HG02884 (cell line): ENCODE results near the gene EEA1.
A peak's percentile ranks its signal among the peaks of the same experiment; 100 is the strongest.
"Not testable (repeated sequence)": the region's sequence is repeated elsewhere in the genome, so short reads cannot be mapped to it uniquely, and the experiment has no call there.

Experiments used
- ATAC-seq: cut with Tn5 transposase; IDR thresholded peaks from one replicate; pipeline ENCODE4 v1.9.1; 2021; ENCODE audit warnings: mild to moderate bottlenecking, moderate library complexity; ENCODE audit not compliant: unreplicated experiment

The EEA1 gene

GRCh38 chr12:92928962-92929915 is at the start of gene EEA1:
TSS of gene EEA1 (minus strand) at chr12:92929295. CDS start at chr12:92929066, 229 bp downstream.
- ATAC-seq: peak; percentile 87

- no peak for ATAC-seq
Measured at GRCh38 chr12:92978607-92979006, 49.5 kb upstream of the EEA1 start.

- no peak for ATAC-seq
Measured at GRCh38 chr12:92977326-92977725, 48.2 kb upstream of the EEA1 start.

GRCh38 chr12:92974759-92975158 is 45.7 kb upstream of the EEA1 start:
- ATAC-seq: no peak

GRCh38 chr12:92973614-92974013 is 44.5 kb upstream of the EEA1 start:
- no peak for ATAC-seq

- ATAC-seq: peak; percentile 35
Measured at GRCh38 chr12:92971859-92972524, 42.9 kb upstream of the EEA1 start.

- ATAC-seq: no peak
Measured at GRCh38 chr12:92968176-92968813, 39.2 kb upstream of the EEA1 start.

- not testable (repeated sequence) for ATAC-seq
Measured at GRCh38 chr12:92964378-92964777, 35.3 kb upstream of the EEA1 start.

- ATAC-seq: no peak
Measured at GRCh38 chr12:92961949-92962348, 32.9 kb upstream of the EEA1 start.

- ATAC-seq: no peak
Measured at GRCh38 chr12:92955997-92956663, 27.0 kb upstream of the EEA1 start.

GRCh38 chr12:92953747-92954146 is 24.7 kb upstream of the EEA1 start:
- ATAC-seq: no peak

- no peak for ATAC-seq
Measured at GRCh38 chr12:92952394-92952793, 23.3 kb upstream of the EEA1 start.

- no peak for ATAC-seq
Measured at GRCh38 chr12:92951006-92951405, 21.9 kb upstream of the EEA1 start.

- no peak for ATAC-seq
Measured at GRCh38 chr12:92950011-92950410, 20.9 kb upstream of the EEA1 start.

- no peak for ATAC-seq
Measured at GRCh38 chr12:92949466-92949865, 20.4 kb upstream of the EEA1 start.

- no peak for ATAC-seq
Measured at GRCh38 chr12:92947589-92948215, 18.6 kb upstream of the EEA1 start.

- no peak for ATAC-seq
Measured at GRCh38 chr12:92945659-92946220, 16.6 kb upstream of the EEA1 start.

GRCh38 chr12:92943482-92944250 is 14.6 kb upstream of the EEA1 start:
- no peak for ATAC-seq

- ATAC-seq: no peak
Measured at GRCh38 chr12:92942905-92943304, 13.8 kb upstream of the EEA1 start.
